ENCODE measurements around the gene DNAJC27. TPM values are rescaled to one million over a fixed set of nuclear protein-coding genes. Genes with fewer than 3 reads are reported as not detected.
A peak's percentile ranks its signal among the peaks of the same experiment; 100 is the strongest.
"Not testable (repeated sequence)": the region's sequence is repeated elsewhere in the genome, so short reads cannot be mapped to it uniquely, and the experiment has no call there.

DNAJC27 gene
- total RNA-seq: 10 to 100 TPM in 1 of 4 donors, 1 to 10 TPM in 3; 2.7 to 12.4 (median 7.8) TPM

- Histone ChIP-seq H3K27me3 (no peaks in the 10 kb centered on the region), H3K4me1 (peaks cover 0 to 4% (median 0%) of the 10 kb centered on the region in 4 donors), H3K36me3 (peaks cover 0 to 8% (median 0%) of the 10 kb centered on the region in 3 donors), H3K27ac (peak within 1 kb of the TSS; percentile 89 to 100 (median 96)), H3K9me3 (no peaks in the 10 kb centered on the region), H3K4me3 (peak within 1 kb of the TSS; percentile 64 to 94 (median 70))
- TF ChIP-seq CTCF (IDR thresholded peaks at IDR 0.05) (peak in 3 of 6 experiments; percentile 19 to 29 (median 20)), POLR2A (IDR thresholded peaks at IDR 0.05) (peak; percentile 84 to 91)
- peak; percentile 97 to 99 (median 99) for DNase-seq
These were observed at the start of gene DNAJC27 for GRCh38 chr2:24971536-24972314. TSS of gene DNAJC27 (minus strand) at chr2:24971955. CDS start at chr2:24971904, 51 bp downstream.

- Histone ChIP-seq H3K36me3 (no peaks in the 10 kb centered on the region), H3K27me3 (no peaks in the 10 kb centered on the region), H3K9me3 (no peaks in the 10 kb centered on the region), H3K4me3 (no peak overlapping the region), H3K4me1 (no peaks in the 10 kb centered on the region), H3K27ac (no peak overlapping the region)
- TF ChIP-seq CTCF (IDR thresholded peaks at IDR 0.05) (no peak), POLR2A (IDR thresholded peaks at IDR 0.05) (no peak)
- DNase-seq: no peak
These were observed 46.9 kb upstream of the DNAJC27 start for GRCh38 chr2:25018681-25019080.

GRCh38 chr2:25014631-25015030 lies 42.9 kb upstream of the DNAJC27 start:
- TF ChIP-seq CTCF (IDR thresholded peaks at IDR 0.05): no peak
- no peak for TF ChIP-seq POLR2A (IDR thresholded peaks at IDR 0.05)
- no peak for DNase-seq
- no peaks in the 10 kb centered on the region for H3K4me1 ChIP-seq
- no peaks in the 10 kb centered on the region for H3K27me3 ChIP-seq
- no peaks in the 10 kb centered on the region for H3K36me3 ChIP-seq
- no peak overlapping the region for H3K27ac ChIP-seq
- no peaks in the 10 kb centered on the region for H3K9me3 ChIP-seq
- no peak overlapping the region for H3K4me3 ChIP-seq

- DNase-seq, H3K4me1 ChIP-seq, H3K9me3 ChIP-seq, H3K36me3 ChIP-seq, H3K4me3 ChIP-seq, H3K27me3 ChIP-seq, H3K27ac ChIP-seq: not testable (repeated sequence)
These were observed 39.6 kb upstream of the DNAJC27 start for GRCh38 chr2:25011342-25011741.

GRCh38 chr2:25009954-25010353 lies 38.2 kb upstream of the DNAJC27 start:
- H3K27ac ChIP-seq: no peak overlapping the region
- no peaks in the 10 kb centered on the region for H3K36me3 ChIP-seq
- no peaks in the 10 kb centered on the region for H3K4me1 ChIP-seq
- no peak overlapping the region for H3K4me3 ChIP-seq
- DNase-seq: no peak
- TF ChIP-seq POLR2A (IDR thresholded peaks at IDR 0.05) (no peak), CTCF (IDR thresholded peaks at IDR 0.05) (no peak)
- H3K27me3 ChIP-seq: no peaks in the 10 kb centered on the region
- no peaks in the 10 kb centered on the region for H3K9me3 ChIP-seq

- no peaks in the 10 kb centered on the region for H3K36me3 ChIP-seq
- TF ChIP-seq CTCF (IDR thresholded peaks at IDR 0.05) (no peak), POLR2A (IDR thresholded peaks at IDR 0.05) (no peak)
- no peak overlapping the region for H3K4me3 ChIP-seq
- H3K27ac ChIP-seq: no peak overlapping the region
- H3K4me1 ChIP-seq: no peaks in the 10 kb centered on the region
- no peaks in the 10 kb centered on the region for H3K27me3 ChIP-seq
- no peak for DNase-seq
- H3K9me3 ChIP-seq: no peaks in the 10 kb centered on the region
These were observed 30.3 kb upstream of the DNAJC27 start for GRCh38 chr2:25002066-25002465.
